Measurements from ENCODE around the gene PACSIN2.

DNA sequence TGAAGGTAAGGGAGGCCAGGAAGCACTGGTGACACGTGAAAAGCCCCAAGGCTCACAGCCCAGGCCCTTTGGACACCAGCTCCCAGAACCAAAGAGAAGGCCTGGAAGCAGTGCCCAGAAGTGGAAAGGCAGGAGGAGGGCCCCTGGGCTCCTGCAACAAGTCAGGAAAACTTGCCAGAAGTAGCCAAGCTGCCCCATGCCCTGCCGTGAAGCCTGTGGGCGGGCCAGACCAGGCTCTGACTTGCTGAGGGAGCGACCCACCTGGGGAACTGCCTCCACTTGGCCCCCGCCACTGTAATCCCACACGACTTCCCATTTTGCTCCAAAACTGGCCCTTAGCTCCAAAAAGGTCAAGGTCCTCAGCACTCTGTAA lies 106.6 kb downstream of the PACSIN2 start:
- TF ChIP-seq POLR2AphosphoS5 (IDR thresholded peaks at IDR 0.05) (no peak), POLR2A (IDR thresholded peaks at IDR 0.05) (no peak)
